ENCODE measurements around the gene F2RL1.

- TF ChIP-seq ZC3H10 (CRISPR knock-in tag; IDR thresholded peaks at IDR 0.05) (no peak), CSDC2 (CRISPR knock-in tag; IDR thresholded peaks at IDR 0.05) (no peak), TOX (CRISPR knock-in tag; IDR thresholded peaks at IDR 0.05; ENCODE audit: borderline replicate concordance) (no peak), OSR1 (CRISPR knock-in tag; IDR thresholded peaks at IDR 0.05) (no peak), ESRRG (CRISPR knock-in tag; IDR thresholded peaks at IDR 0.05) (no peak), ZFP3 (CRISPR knock-in tag; IDR thresholded peaks at IDR 0.05) (no peak), SNAI2 (CRISPR knock-in tag; IDR thresholded peaks at IDR 0.05) (no peak), ZFP30 (CRISPR knock-in tag; IDR thresholded peaks at IDR 0.05) (no peak), GLIS3 (CRISPR knock-in tag; IDR thresholded peaks at IDR 0.05) (no peak), TCF4 (CRISPR knock-in tag; IDR thresholded peaks at IDR 0.05; ENCODE audit: borderline replicate concordance) (no peak), ZNF70 (CRISPR knock-in tag; IDR thresholded peaks at IDR 0.05) (no peak)
Observed at GRCh38 chr5:76851728-76852369, 33.0 kb downstream of the F2RL1 start.
